Stimulated activated CD8-positive, alpha-beta memory T cell treated with anti-CD3 and anti-CD28 coated beads, Interleukin-15, amount 100 ng/mL, for 48 hours (primary cell): Measurements from ENCODE around the gene ASXL2.
"Not testable (repeated sequence)": the region's sequence is repeated elsewhere in the genome, so short reads cannot be mapped to it uniquely, and the experiment has no call there.

ENCODE experiments used
- DNase-seq, 2 donors: peaks; one replicate each; pipeline ENCODE4 v3.0.0-alpha.2; 2020; ENCODE audit warnings: low read depth in 2 of 2

ASXL2 gene

DNA sequence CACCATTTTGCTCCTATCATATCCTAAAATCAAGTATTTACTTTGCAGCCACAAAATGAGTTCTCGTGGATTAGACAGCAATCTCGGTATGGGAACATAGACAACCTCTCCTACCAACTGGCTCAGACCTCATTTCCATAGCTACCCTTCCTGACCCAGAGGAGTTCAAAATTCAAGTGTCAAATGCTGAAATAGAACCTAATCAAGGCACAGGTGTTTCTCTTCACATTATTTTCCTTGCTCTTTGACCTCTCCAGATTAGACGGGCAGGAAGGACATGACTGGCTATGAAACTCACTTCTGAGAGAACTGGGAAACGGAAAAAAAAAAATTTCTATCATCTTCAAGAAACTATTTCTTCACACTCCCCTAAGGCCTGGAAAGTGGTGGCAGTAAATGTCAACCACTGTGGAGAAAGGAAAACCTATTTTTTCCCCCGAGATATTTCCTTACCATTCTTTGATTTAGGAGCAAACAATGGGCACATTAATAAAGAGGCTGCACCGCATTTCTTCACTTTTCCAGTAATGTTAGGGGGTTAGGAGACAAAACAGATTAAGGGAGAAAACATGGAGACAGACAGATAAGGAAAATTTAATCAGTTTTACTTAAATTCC is 141.3 kb downstream of the ASXL2 start:
- DNase-seq = no peak

DNA sequence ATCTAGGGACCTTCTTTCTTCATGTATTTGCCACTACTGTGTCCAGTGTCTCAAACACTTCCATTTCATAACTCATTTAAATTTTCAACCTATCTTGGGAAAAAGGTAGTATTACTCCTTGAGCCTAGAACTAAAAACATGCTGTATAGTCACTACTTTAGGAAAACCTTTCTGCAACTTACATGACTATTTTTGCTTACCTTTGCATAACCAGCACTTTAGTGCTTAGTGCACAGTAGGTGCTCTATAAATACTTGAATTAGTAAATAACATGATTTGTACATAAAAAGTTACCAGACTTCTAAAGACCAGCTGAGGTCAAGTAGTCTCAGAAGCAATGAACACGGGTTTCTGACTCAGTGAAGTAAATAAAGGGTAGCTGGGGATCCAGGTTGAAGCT is 142.5 kb downstream of the ASXL2 start:
- no peak for DNase-seq

DNA sequence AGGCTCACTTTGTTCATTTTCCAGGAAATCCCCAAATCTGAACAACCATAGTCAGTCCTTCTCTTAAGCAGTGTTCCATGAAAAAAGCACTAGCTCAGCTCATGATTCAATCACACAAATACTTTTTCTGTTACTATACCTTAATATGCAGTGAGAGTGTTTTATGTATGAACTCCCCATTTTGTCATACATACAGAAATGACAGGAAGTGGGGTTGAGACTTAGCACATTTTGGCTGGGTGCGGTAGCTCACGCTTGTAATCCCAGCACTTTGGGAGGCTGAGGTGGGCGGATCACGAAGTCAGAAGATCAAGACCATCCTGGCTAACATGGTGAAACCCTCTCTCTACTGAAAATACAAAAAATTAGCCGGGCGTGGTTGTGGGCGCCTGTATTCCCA is 149.7 kb downstream of the ASXL2 start:
- no peak for DNase-seq

DNA sequence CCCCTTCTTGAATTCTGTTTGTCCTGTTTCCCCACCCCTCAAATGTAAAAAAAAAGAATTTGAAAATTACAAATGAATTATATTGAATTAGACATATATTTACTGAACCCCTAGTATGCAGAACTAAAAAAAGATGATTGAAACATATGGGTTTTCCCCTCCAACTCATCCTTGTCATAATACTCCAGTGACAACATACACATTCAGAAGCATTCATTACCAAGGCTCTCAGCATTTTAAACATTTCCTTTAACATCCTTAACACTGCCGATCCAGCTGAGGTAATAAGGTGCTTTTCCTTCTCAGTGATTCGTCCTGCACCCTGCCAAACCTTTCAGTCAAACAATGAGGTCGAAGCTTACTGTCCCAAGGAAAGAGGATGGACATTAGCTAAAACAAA is 151.8 kb downstream of the ASXL2 start:
- DNase-seq = no peak

DNA sequence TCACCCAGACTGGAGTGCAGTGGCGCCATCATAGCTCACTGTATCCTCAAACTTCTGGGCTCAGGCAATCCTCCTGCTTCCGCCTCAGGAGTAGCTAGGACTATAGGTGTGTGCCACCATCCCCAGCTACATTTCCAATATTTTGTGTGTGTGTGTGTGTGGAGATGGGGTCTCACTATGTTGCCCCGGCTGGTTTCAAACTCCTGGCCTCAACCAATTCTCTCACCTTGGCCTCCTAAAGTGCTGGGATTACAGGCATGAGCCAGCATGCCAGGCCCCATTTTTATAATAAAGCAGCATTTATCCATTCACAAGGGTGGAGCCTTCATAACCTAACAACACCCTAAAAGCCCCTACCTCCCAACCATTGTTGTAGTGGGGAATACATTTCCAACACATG is 152.4 kb downstream of the ASXL2 start:
- DNase-seq = no peak

GRCh38 chr2:25724756-25725155 is 153.5 kb downstream of the ASXL2 start:
- no peak for DNase-seq

DNA sequence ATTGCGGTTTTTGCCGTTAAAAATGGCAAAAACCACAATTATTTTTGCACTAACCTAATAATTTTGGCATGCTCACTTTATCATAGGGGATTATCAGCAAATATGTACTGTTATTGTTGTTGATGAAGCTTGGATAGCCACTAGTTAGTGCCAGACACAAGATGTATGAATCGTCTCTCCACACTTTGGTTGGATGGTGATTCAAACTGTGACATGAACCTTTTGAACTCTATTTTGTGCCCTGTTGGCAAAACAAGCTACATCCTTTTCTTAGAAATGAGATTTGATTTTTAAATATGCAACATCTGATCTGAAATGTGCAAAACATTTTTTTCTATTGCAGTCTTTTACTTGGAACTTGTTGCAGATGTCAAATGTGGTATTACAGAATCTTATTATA is 156.1 kb downstream of the ASXL2 start:
- DNase-seq = no peak

DNA sequence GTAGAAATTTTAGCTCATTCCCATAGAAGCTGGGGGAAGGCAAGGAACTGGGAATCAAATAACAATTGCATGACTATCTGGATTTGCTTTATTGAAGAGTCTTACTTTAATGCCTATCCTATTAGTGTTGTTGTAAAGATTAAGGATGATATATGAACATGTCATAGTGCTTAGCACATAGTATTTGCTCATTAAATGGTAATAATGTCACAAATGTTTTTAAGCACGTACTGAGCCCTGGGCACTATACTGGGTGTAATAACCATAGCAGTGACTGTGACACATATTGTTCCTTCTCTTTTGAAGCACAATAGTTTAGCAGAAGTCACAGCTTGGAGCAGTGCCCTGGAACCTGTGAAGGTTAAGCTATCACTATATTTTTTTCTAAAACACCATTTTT is 157.7 kb downstream of the ASXL2 start:
- no peak for DNase-seq

DNA sequence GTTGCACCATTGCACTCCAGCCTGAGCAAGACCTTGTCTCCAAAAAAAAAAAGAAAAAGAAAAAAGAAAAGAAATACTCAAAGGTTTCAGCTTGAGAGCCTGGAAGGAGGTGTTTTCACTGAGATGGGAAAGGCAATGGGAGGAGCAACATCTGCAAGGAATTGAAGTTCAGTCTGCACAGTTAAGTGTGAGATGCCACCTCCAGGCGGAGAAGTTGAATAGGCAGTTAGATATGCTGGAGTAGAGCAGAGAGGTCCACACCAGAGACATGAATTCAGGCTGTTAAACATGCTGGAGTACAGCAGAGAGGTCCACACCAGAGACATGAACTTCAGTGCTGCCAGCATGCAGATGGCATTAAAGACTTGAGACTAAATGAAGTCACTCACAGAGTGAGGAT is 163.5 kb downstream of the ASXL2 start:
- DNase-seq = no peak

GRCh38 chr2:25712455-25712854 is 165.8 kb downstream of the ASXL2 start:
- DNase-seq = no peak

GRCh38 chr2:25711675-25712354 is 166.5 kb downstream of the ASXL2 start:
- no peak for DNase-seq

- no peak for DNase-seq
Observed at GRCh38 chr2:25710750-25711149, 167.5 kb downstream of the ASXL2 start.

- no peak for DNase-seq
Observed at GRCh38 chr2:25709349-25709748, 168.9 kb downstream of the ASXL2 start.

GRCh38 chr2:25707927-25708590 is 170.2 kb downstream of the ASXL2 start:
- no peak for DNase-seq

- not testable (repeated sequence) for DNase-seq
Observed at GRCh38 chr2:25705575-25705974, 172.7 kb downstream of the ASXL2 start.

GRCh38 chr2:25701801-25702200 is 176.5 kb downstream of the ASXL2 start:
- DNase-seq = no peak

DNA sequence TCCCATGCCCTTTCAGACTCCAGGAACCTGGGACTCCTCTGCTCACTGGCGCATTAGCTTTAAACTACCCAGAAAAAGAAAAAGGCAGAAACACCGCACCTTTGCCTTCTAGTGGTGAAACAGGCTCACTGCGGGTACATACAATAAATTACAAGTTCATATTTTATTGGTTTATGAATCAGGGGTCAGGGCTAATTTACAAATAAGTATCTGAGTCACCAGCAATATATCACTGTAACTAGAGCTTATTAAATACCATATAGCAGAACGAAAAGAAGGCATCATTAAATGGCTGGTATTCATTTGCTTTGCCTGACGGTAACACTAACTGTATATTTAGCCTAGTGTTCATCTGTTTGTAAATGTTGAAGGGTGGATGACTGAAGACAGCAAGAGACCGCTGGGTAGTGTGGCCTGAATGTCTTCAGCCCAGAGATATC is 178.0 kb downstream of the ASXL2 start:
- no peak for DNase-seq

DNA sequence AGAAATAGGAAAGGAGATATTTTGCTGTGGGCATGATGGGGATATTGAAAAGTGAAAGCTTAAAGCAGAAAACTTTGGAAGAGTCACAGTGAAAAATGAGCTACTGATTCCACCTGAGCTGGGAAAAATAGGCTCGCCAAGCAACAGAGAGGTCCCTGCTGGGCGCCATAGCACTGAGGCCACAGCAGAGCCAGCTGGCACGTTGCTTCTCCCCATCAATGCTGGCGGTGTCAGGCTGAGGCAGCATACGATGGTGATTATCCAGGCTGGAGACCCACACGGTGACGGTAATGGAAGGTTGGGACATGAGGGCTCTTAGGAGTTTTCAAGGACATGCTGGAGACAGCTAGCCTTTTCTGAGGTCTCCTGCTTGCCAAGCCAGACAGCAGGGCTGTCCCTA is 179.1 kb downstream of the ASXL2 start:
- DNase-seq = no peak

- no peak for DNase-seq
Observed at GRCh38 chr2:25698752-25699151, 179.5 kb downstream of the ASXL2 start.

GRCh38 chr2:25697559-25698341 is 180.5 kb downstream of the ASXL2 start:
- DNase-seq = no peak

DNA sequence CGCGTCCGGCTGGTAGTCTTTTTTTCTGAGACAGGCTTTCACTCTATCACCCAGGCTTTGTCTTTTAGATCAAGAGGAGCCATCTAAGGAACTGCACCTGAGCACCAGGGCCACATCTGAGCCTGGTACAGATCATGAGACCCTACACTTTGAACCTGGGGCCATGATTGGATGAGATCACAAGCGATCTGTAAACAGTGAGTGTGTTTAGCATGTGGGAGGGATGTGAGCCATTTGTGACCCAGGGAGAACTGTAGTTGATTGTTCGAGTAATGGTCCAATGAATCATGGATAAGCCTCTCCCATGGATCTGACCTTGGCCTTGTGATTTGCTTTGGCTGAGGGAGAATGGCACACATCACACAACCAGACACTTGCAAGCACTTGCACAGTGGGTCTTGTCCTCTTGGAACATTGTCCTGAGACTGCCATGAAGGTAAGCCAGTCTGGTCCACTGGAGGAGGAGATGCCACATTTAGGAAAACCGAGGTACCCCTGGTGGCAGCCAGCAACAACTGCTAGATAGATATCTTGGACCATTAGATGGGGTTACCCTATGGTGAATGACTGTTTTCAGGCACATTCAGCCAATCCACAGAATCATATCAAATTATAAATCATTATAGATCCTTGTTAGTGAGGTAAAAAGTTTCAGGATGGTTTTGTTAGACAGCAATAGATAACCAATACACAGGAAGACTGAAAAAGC is 185.4 kb downstream of the ASXL2 start:
- DNase-seq = no peak

DNA sequence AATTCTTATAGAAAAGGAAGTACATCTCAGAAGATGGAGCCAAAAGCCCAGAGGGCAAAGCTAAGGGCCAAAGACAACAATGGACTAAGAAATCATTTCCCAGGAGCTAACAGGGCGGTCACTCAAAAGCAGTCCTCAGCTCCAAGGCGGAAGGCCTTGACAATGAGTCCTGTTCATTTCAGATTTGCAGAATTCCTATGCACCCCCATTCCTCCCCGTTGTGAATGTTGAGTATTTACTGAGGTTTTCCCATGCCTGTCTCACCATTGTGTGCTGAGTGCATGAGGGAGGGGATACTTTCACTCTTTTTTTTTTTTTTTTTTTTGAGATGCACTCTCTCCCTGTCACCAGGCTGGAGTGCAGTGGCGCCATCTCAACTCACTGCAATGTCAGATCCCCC is 186.1 kb downstream of the ASXL2 start:
- no peak for DNase-seq
